Mucosa of descending colon (tissue), 3 donors: ENCODE measurements around the gene ADARB1. TPM values are rescaled to one million over a fixed set of nuclear protein-coding genes. Genes with fewer than 3 reads are reported as not detected.

Experiments
- ATAC-seq: fragments of 200-7000 bp; cut with Tn5 transposase; one replicate; pipeline ENCODE4 v1.9.1; 2020; ENCODE audit warnings: mild to moderate bottlenecking, moderate library complexity
- DNase-seq, 3 donors: peaks; one replicate each; pipeline ENCODE4 v3.0.0-alpha.2; 2020
- H3K36me3 ChIP-seq: fragments of 200-600 bp; one replicate; pipeline ENCODE4 v1.8.0; 2021; ENCODE audit warnings: low read depth, mild to moderate bottlenecking
- H3K4me1 ChIP-seq: fragments of 200-600 bp; one replicate; pipeline ENCODE4 v1.8.0; 2021; ENCODE audit warnings: low read depth, mild to moderate bottlenecking
- H3K4me3 ChIP-seq: fragments of 200-600 bp; one replicate; pipeline ENCODE4 v1.8.0; 2021; ENCODE audit warnings: mild to moderate bottlenecking
- H3K9me3 ChIP-seq: fragments of 200-600 bp; one replicate; pipeline ENCODE4 v1.8.0; 2021; ENCODE audit warnings: mild to moderate bottlenecking
- intact Hi-C, 2 donors: fragments of 100-400 bp; cut with DNase I in 1 of 2; cut with micrococcal nuclease in 1 of 2; formaldehyde crosslinking; loops; one replicate each; pipeline versions ENCODE4 v1.11.0 to v1.11.1; 2022; cut with DNase I, micrococcal nuclease
- total RNA-seq, 3 donors: library from RNA; stranded (reverse); fragmentation: NEBNext Ultra II Directional in 2 of 3; extraction: Animal tissue kit (Norgen Biotek cat#: 25700) in 2 of 3; gene quantifications; one replicate each; pipeline versions ENCODE4 v1.2.1 to v1.2.4, GENCODE V29; 2021 to 2023
- TF ChIP-seq, protein P1 (sequence below): fragments of 200-600 bp; IDR thresholded peaks from one replicate; pipeline ENCODE4 v1.8.0; 2022; ENCODE audit warnings: antibody characterized with exemption, mild to moderate bottlenecking
- donor health status: DM: no; HTN: no; CAD: no; lungs with moderate emphysema.
- donor health status: DM: no; HTN: no; CAD: no.
- donor health status: DM: no; HTN: yes; CAD: no.

ADARB1 gene
- total RNA-seq, 3 donors from 2014 or later, result 5.4 to 91.2 (median 8.8) TPM

DNA sequence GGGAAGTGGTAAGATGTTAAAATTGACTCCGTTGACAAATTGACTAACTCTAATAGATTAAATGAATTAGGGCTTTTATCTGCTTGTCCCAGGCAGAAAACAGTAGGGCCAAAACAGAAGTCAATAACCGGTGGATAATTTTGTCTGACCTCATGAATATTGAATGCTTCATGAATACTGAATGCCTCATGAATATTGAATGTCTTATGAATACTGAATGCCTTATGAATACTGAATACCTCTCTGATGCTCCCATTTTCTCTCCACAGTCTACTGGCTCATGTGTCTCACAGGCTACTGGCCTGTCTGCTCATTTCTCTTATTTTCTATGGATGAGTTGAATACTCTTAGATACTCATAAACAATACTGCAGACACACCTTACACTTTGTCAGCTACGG lies 157.3 kb downstream of the ADARB1 start:
- ATAC-seq, result no peak
- no peaks in the 10 kb centered on the region for H3K4me1 ChIP-seq
- H3K36me3 ChIP-seq, result no peaks in the 10 kb centered on the region
- TF ChIP-seq, protein P1, sequence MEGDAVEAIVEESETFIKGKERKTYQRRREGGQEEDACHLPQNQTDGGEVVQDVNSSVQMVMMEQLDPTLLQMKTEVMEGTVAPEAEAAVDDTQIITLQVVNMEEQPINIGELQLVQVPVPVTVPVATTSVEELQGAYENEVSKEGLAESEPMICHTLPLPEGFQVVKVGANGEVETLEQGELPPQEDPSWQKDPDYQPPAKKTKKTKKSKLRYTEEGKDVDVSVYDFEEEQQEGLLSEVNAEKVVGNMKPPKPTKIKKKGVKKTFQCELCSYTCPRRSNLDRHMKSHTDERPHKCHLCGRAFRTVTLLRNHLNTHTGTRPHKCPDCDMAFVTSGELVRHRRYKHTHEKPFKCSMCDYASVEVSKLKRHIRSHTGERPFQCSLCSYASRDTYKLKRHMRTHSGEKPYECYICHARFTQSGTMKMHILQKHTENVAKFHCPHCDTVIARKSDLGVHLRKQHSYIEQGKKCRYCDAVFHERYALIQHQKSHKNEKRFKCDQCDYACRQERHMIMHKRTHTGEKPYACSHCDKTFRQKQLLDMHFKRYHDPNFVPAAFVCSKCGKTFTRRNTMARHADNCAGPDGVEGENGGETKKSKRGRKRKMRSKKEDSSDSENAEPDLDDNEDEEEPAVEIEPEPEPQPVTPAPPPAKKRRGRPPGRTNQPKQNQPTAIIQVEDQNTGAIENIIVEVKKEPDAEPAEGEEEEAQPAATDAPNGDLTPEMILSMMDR, result no peak
- no peaks in the 10 kb centered on the region for H3K9me3 ChIP-seq
- DNase-seq, result no peak
- no peak overlapping the region for H3K4me3 ChIP-seq
- intact Hi-C loops, result no loop called here

DNA sequence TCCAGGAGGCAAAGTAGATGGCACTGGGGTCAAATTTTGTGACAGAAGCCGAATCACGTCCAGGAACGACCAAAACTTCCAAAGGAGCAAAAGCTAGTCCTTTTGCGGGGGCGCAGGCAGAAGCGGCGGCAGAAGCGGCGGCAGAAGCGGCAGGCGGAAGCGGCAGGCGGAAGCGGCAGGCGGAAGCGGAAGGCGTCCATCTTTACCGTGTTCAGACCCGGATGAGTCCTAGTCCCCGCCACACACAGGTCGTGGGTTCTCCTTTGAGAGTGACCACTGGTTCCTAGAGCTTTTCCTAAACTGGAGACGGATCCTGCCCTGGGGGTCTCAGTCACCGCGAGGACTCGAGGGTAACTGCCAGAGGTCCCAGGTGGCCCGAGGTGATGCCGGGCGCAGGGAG lies 159.7 kb downstream of the ADARB1 start:
- Histone ChIP-seq H3K4me1 (no peaks in the 10 kb centered on the region), H3K36me3 (no peaks in the 10 kb centered on the region), H3K9me3 (no peaks in the 10 kb centered on the region), H3K4me3 (no peak overlapping the region)
- intact Hi-C loops, result no loop called here
- ATAC-seq, result no peak
- TF ChIP-seq, protein P1, result no peak
- DNase-seq, result no peak

DNA sequence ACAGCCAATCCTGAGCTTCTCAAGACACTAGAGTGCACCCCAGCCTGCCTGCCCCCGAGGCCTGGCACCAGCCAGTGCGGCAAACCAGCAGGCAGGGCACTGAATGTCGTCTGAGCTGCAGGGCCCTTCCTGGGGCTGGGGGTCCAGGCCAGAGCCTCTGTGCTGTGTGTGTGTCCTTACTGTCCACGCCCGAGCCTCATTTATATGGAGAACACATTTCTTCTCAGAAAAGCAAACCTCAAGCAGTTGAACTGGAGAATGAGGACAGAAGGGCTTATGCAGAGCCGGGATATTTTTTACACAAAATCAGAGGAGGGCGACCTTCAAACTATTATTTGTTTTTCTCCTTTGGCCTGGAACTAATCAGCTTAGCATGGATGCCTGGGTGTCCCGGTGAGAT lies 160.6 kb downstream of the ADARB1 start:
- Histone ChIP-seq H3K4me1 (no peaks in the 10 kb centered on the region), H3K4me3 (no peak overlapping the region), H3K36me3 (no peaks in the 10 kb centered on the region), H3K9me3 (no peaks in the 10 kb centered on the region)
- TF ChIP-seq, protein P1, result no peak
- intact Hi-C loops, result no loop called here
- DNase-seq, result no peak
- no peak for ATAC-seq

DNA sequence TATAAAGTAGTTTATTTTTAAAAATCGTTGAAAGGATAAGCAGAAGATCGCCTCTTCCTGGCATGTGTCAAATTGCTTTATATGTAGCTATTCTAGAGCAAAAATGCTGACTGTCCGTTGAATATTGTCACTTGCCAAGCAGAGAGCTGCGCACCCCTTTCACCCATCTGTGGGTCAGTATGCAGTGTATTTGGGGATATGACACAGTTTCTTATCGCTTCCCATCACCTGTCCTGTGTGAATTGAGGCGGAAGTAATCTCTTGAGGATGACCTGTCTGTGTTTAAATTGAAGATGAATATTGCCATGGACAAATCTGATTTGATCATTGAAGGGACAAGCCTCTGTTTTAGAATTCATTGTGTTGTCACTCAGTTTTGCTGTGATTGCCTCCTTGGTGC lies 161.1 kb downstream of the ADARB1 start:
- TF ChIP-seq, protein P1, result no peak

DNA sequence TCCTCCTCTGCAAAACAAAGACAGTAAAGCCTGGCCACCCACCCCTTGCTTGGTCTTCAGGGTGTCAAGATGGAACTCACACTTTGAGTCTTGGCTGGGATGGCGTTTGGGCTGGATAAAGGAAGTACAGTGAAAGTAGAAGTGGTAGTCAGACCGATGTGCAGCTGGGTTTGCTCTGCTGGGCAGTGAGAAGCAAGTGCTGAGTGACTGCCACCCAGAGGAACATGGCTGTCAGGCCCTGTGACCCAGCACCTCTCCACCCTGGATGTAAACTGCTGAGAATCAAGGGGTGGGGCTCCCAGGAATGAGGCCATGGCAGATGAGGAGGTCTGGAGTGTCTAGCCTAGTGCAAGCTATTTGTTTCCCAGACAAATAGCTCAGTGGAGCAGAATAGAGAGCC lies 162.1 kb downstream of the ADARB1 start:
- intact Hi-C loops, result no loop called here
- Histone ChIP-seq H3K9me3 (no peaks in the 10 kb centered on the region), H3K4me1 (no peaks in the 10 kb centered on the region), H3K36me3 (no peaks in the 10 kb centered on the region), H3K4me3 (no peak overlapping the region)
- no peak for DNase-seq
- TF ChIP-seq, protein P1, result no peak
- no peak for ATAC-seq

More for the DNA sequence above, 161.1 kb downstream of the ADARB1 start:
- intact Hi-C loops, result no loop called here
- H3K4me3 ChIP-seq, result no peak overlapping the region
- H3K4me1 ChIP-seq, result no peaks in the 10 kb centered on the region
- no peaks in the 10 kb centered on the region for H3K36me3 ChIP-seq
- ATAC-seq, result no peak
- H3K9me3 ChIP-seq, result no peaks in the 10 kb centered on the region
- DNase-seq, result no peak

DNA sequence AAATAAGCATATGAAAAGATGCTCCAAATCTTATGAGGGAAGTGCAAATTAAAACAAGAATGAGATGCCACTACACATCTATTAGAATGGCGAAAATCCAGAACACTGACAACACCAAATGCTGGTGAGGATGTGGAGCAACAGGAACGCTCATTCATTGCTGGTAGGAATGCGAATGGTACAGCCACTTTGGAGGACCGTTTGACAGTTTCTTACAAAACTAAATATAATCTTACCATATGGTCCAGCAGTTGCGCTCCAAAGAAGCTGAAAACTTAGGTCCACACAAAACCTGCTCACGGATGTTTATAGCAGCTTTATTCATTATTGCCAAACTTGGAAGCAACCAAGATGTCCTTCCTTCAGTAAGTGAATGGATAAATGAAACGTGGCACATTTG lies 163.0 kb downstream of the ADARB1 start:
- TF ChIP-seq, protein P1, result no peak
- Histone ChIP-seq H3K4me1 (no peaks in the 10 kb centered on the region), H3K36me3 (no peaks in the 10 kb centered on the region), H3K9me3 (peaks cover 5% of the 10 kb centered on the region), H3K4me3 (no peak overlapping the region)
- intact Hi-C loops, result no loop called here
- DNase-seq (no peak), ATAC-seq (no peak)
